DND-41 (cell line): ENCODE data around the gene PCDHGA10.

ENCODE experiments used
- EZH2 ChIP-seq: IDR thresholded peaks from 3 replicates; pipeline ENCODE4 v1.6.1; 2012; ENCODE audit warnings: borderline replicate concordance, low read depth, mild to moderate bottlenecking, moderate library complexity, low read length, inconsistent platforms; ENCODE audit not compliant: severe bottlenecking
- TF ChIP-seq, protein P1 (sequence below): IDR thresholded peaks from 2 replicates; pipeline ENCODE4 v1.5.1; 2012; ENCODE audit warnings: borderline replicate concordance, low read length, moderate library complexity, mild to moderate bottlenecking; ENCODE audit not compliant: poor library complexity, severe bottlenecking; ENCODE audit errors: extremely low read depth

DNA sequence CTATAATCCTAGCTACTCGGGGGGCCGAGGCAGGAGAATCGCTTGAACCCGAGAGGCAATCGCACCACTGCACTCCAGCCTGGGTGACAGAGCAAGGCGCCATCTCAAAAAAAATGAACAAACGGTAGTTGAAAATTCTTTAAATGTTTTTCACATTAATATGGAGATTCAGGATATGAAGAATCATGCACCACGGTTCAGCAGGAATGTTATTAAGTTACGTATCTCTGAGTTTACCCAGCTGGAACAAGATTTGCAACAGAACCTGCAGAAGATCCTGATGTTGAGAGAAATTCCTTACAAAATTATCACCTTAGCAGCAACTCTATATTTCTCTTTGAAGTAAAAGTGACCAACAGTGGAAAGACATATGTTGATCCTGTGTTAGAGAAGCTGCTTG is 27.6 kb downstream of the PCDHGA10 start:
- TF ChIP-seq, protein P1, sequence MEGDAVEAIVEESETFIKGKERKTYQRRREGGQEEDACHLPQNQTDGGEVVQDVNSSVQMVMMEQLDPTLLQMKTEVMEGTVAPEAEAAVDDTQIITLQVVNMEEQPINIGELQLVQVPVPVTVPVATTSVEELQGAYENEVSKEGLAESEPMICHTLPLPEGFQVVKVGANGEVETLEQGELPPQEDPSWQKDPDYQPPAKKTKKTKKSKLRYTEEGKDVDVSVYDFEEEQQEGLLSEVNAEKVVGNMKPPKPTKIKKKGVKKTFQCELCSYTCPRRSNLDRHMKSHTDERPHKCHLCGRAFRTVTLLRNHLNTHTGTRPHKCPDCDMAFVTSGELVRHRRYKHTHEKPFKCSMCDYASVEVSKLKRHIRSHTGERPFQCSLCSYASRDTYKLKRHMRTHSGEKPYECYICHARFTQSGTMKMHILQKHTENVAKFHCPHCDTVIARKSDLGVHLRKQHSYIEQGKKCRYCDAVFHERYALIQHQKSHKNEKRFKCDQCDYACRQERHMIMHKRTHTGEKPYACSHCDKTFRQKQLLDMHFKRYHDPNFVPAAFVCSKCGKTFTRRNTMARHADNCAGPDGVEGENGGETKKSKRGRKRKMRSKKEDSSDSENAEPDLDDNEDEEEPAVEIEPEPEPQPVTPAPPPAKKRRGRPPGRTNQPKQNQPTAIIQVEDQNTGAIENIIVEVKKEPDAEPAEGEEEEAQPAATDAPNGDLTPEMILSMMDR = no peak
- TF ChIP-seq EZH2 = no peak
